ENCODE measurements around the gene MTPN.

MTPN gene

GRCh38 chr7:135905858-135906257 is 71.3 kb downstream of the MTPN start:
- no peaks in the 10 kb centered on the region for H3K27me3 Mint-ChIP-seq
- H3K27ac Mint-ChIP-seq (ENCODE audit: low read depth), result no peak overlapping the region
- ATAC-seq (replicated peaks; ENCODE audit: extremely low read depth, poor library complexity, severe bottlenecking) (no peak), DNase-seq (ENCODE audit: low spot score in 2 of 2) (no peak)
- H3K4me1 Mint-ChIP-seq, result peaks cover 17% of the 10 kb centered on the region
- H3K36me3 Mint-ChIP-seq (ENCODE audit: insufficient read depth), result no peaks in the 10 kb centered on the region
- no peak overlapping the region for H3K4me3 Mint-ChIP-seq
- no peaks in the 10 kb centered on the region for H3K9me3 Mint-ChIP-seq

- Mint-ChIP-seq H3K36me3 (ENCODE audit: insufficient read depth) (no peaks in the 10 kb centered on the region), H3K4me3 (no peak overlapping the region), H3K27me3 (no peaks in the 10 kb centered on the region), H3K4me1 (peaks cover 17% of the 10 kb centered on the region), H3K27ac (ENCODE audit: low read depth) (no peak overlapping the region), H3K9me3 (no peaks in the 10 kb centered on the region)
- DNase-seq (ENCODE audit: low spot score in 2 of 2) (no peak), ATAC-seq (replicated peaks; ENCODE audit: extremely low read depth, poor library complexity, severe bottlenecking) (no peak)
These were observed 71.8 kb downstream of the MTPN start for GRCh38 chr7:135905355-135905754.

- peaks cover 20% of the 10 kb centered on the region for H3K4me1 Mint-ChIP-seq
- H3K36me3 Mint-ChIP-seq (ENCODE audit: insufficient read depth), result no peaks in the 10 kb centered on the region
- no peaks in the 10 kb centered on the region for H3K9me3 Mint-ChIP-seq
- H3K27me3 Mint-ChIP-seq, result no peaks in the 10 kb centered on the region
- DNase-seq (ENCODE audit: low spot score in 2 of 2) (no peak), ATAC-seq (replicated peaks; ENCODE audit: extremely low read depth, poor library complexity, severe bottlenecking) (no peak)
- H3K27ac Mint-ChIP-seq (ENCODE audit: low read depth), result no peak overlapping the region
- H3K4me3 Mint-ChIP-seq, result no peak overlapping the region
These were observed 72.9 kb downstream of the MTPN start for GRCh38 chr7:135904282-135904681.

- no peaks in the 10 kb centered on the region for H3K9me3 Mint-ChIP-seq
- H3K4me1 Mint-ChIP-seq, result peaks cover 22% of the 10 kb centered on the region
- no peak overlapping the region for H3K4me3 Mint-ChIP-seq
- ATAC-seq (replicated peaks; ENCODE audit: extremely low read depth, poor library complexity, severe bottlenecking) (no peak), DNase-seq (ENCODE audit: low spot score in 2 of 2) (no peak)
- no peaks in the 10 kb centered on the region for H3K36me3 Mint-ChIP-seq (ENCODE audit: insufficient read depth)
- H3K27ac Mint-ChIP-seq (ENCODE audit: low read depth), result no peak overlapping the region
- no peaks in the 10 kb centered on the region for H3K27me3 Mint-ChIP-seq
These were observed 75.3 kb downstream of the MTPN start for GRCh38 chr7:135901585-135902540.

GRCh38 chr7:135900065-135900546 is 77.1 kb downstream of the MTPN start:
- Mint-ChIP-seq H3K4me1 (peaks cover 15% of the 10 kb centered on the region), H3K27me3 (no peaks in the 10 kb centered on the region), H3K27ac (ENCODE audit: low read depth) (no peak overlapping the region), H3K36me3 (ENCODE audit: insufficient read depth) (no peaks in the 10 kb centered on the region), H3K4me3 (no peak overlapping the region), H3K9me3 (no peaks in the 10 kb centered on the region)
- ATAC-seq (replicated peaks; ENCODE audit: extremely low read depth, poor library complexity, severe bottlenecking) (no peak), DNase-seq (ENCODE audit: low spot score in 2 of 2) (no peak)

GRCh38 chr7:135899458-135900064 is 77.6 kb downstream of the MTPN start:
- no peaks in the 10 kb centered on the region for H3K27me3 Mint-ChIP-seq
- no peaks in the 10 kb centered on the region for H3K9me3 Mint-ChIP-seq
- peaks cover 11% of the 10 kb centered on the region for H3K4me1 Mint-ChIP-seq
- DNase-seq (ENCODE audit: low spot score in 2 of 2), result no peak
- no peak overlapping the region for H3K27ac Mint-ChIP-seq (ENCODE audit: low read depth)
- ATAC-seq (replicated peaks; ENCODE audit: extremely low read depth, poor library complexity, severe bottlenecking), result no peak
- no peak overlapping the region for H3K4me3 Mint-ChIP-seq
- H3K36me3 Mint-ChIP-seq (ENCODE audit: insufficient read depth), result no peaks in the 10 kb centered on the region

GRCh38 chr7:135898226-135898625 is 78.9 kb downstream of the MTPN start:
- Mint-ChIP-seq H3K4me3 (no peak overlapping the region), H3K27me3 (no peaks in the 10 kb centered on the region), H3K4me1 (peaks cover 5% of the 10 kb centered on the region), H3K27ac (ENCODE audit: low read depth) (no peak overlapping the region), H3K9me3 (no peaks in the 10 kb centered on the region), H3K36me3 (ENCODE audit: insufficient read depth) (no peaks in the 10 kb centered on the region)
- DNase-seq (ENCODE audit: low spot score in 2 of 2) (no peak), ATAC-seq (replicated peaks; ENCODE audit: extremely low read depth, poor library complexity, severe bottlenecking) (no peak)

GRCh38 chr7:135894816-135895215 is 82.3 kb downstream of the MTPN start:
- no peak for ATAC-seq (replicated peaks; ENCODE audit: extremely low read depth, poor library complexity, severe bottlenecking)
- no peaks in the 10 kb centered on the region for H3K27me3 Mint-ChIP-seq
- H3K9me3 Mint-ChIP-seq, result no peaks in the 10 kb centered on the region
- H3K4me3 Mint-ChIP-seq, result no peak overlapping the region
- H3K27ac Mint-ChIP-seq (ENCODE audit: low read depth), result no peak overlapping the region
- H3K36me3 Mint-ChIP-seq (ENCODE audit: insufficient read depth), result no peaks in the 10 kb centered on the region
- peaks cover 5% of the 10 kb centered on the region for H3K4me1 Mint-ChIP-seq
- DNase-seq (ENCODE audit: low spot score in 2 of 2), result no peak

GRCh38 chr7:135889823-135890222 is 87.3 kb downstream of the MTPN start:
- Mint-ChIP-seq H3K4me1 (no peaks in the 10 kb centered on the region), H3K27me3 (no peaks in the 10 kb centered on the region), H3K9me3 (no peaks in the 10 kb centered on the region), H3K4me3 (no peak overlapping the region), H3K36me3 (ENCODE audit: insufficient read depth) (no peaks in the 10 kb centered on the region), H3K27ac (ENCODE audit: low read depth) (no peak overlapping the region)
- ATAC-seq (replicated peaks; ENCODE audit: extremely low read depth, poor library complexity, severe bottlenecking) (no peak), DNase-seq (ENCODE audit: low spot score in 2 of 2) (no peak)

- Mint-ChIP-seq H3K4me3 (no peak overlapping the region), H3K4me1 (no peaks in the 10 kb centered on the region), H3K27me3 (no peaks in the 10 kb centered on the region), H3K36me3 (ENCODE audit: insufficient read depth) (no peaks in the 10 kb centered on the region), H3K27ac (ENCODE audit: low read depth) (no peak overlapping the region), H3K9me3 (no peaks in the 10 kb centered on the region)
- no peak for DNase-seq (ENCODE audit: low spot score in 2 of 2)
- ATAC-seq (replicated peaks; ENCODE audit: extremely low read depth, poor library complexity, severe bottlenecking), result no peak
These were observed 88.4 kb downstream of the MTPN start for GRCh38 chr7:135888740-135889139.

GRCh38 chr7:135886345-135887132 is 90.6 kb downstream of the MTPN start:
- Mint-ChIP-seq H3K9me3 (no peaks in the 10 kb centered on the region), H3K4me3 (no peak overlapping the region), H3K36me3 (ENCODE audit: insufficient read depth) (no peaks in the 10 kb centered on the region), H3K27ac (ENCODE audit: low read depth) (no peak overlapping the region), H3K27me3 (no peaks in the 10 kb centered on the region), H3K4me1 (no peaks in the 10 kb centered on the region)
- no peak for ATAC-seq (replicated peaks; ENCODE audit: extremely low read depth, poor library complexity, severe bottlenecking)
- DNase-seq (ENCODE audit: low spot score in 2 of 2), result no peak

- Mint-ChIP-seq H3K4me1 (no peaks in the 10 kb centered on the region), H3K27me3 (no peaks in the 10 kb centered on the region), H3K36me3 (ENCODE audit: insufficient read depth) (no peaks in the 10 kb centered on the region), H3K4me3 (no peak overlapping the region), H3K27ac (ENCODE audit: low read depth) (no peak overlapping the region), H3K9me3 (no peaks in the 10 kb centered on the region)
- DNase-seq (ENCODE audit: low spot score in 2 of 2), result no peak
- no peak for ATAC-seq (replicated peaks; ENCODE audit: extremely low read depth, poor library complexity, severe bottlenecking)
These were observed 92.5 kb downstream of the MTPN start for GRCh38 chr7:135884495-135885232.

Measured in central memory CD8-positive, alpha-beta T cell (primary cell).